Measurements from ENCODE around the gene PHLDA3.

- TF ChIP-seq CHD4 (IDR thresholded peaks at IDR 0.05; ENCODE audit: borderline replicate concordance, low read length) = no peak
- no peak for TF ChIP-seq E2F1 (CRISPR knock-in tag; IDR thresholded peaks at IDR 0.05)
These were observed 20.0 kb upstream of the PHLDA3 start for GRCh38 chr1:201488830-201489589.
